SK-N-MC (cell line): ENCODE data around the gene ATP5F1C.

Source experiments
- EZH2 ChIP-seq: fragments of 200-600 bp; sonication (generic); IDR thresholded peaks from one replicate; pipeline ENCODE4 v1.6.1; 2017; ENCODE audit warnings: antibody characterized with exemption
- FOXP2 ChIP-seq: optimal IDR thresholded peaks from 2 replicates; pipeline ENCODE3; 2011; ENCODE audit warnings: mild to moderate bottlenecking, moderate library complexity; ENCODE audit not compliant: insufficient read depth; ENCODE audit errors: extremely low read length, control extremely low read depth
- POLR2AphosphoS5 ChIP-seq: IDR thresholded peaks from 2 replicates; pipeline ENCODE4 v1.6.1; 2012; ENCODE audit warnings: mild to moderate bottlenecking, low read depth, low read length, borderline replicate concordance

DNA sequence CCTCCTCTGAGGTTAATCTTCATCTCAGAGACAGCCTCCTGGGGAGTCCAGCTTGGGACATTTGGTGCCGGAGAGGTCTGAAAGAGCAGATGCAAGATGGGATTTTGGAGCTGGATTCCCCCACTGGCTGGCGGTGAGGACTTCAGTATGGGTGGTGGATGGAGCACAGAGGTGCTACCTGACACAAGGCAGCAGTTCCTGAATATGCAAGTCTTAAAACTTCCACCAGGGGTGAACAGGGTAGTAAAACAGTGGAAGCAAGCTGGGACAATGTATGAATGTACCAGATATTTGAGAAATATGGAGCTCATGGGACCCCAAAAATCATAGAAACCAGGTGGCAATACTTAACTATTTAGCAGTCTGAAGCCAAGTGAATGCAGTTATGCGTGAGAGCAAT is 25.5 kb downstream of the ATP5F1C start:
- TF ChIP-seq EZH2 (no peak), POLR2AphosphoS5 (no peak), FOXP2 (no peak)
